Measurements from ENCODE around the gene THOC5.

- TF ChIP-seq SMC3 (conservative IDR thresholded peaks at IDR 0.05; ENCODE audit: poor library complexity) (no peak), CTCF (IDR thresholded peaks at IDR 0.05; ENCODE audit: poor library complexity, severe bottlenecking) (no peak), EP300 (conservative IDR thresholded peaks at IDR 0.05; ENCODE audit: poor library complexity, severe bottlenecking) (no peak), EZH2 (IDR thresholded peaks at IDR 0.05; ENCODE audit: borderline replicate concordance, insufficient read depth, low read length, poor library complexity, severe bottlenecking) (no peak), TAF1 (IDR thresholded peaks at IDR 0.05; ENCODE audit: low read depth) (no peak), POLR2AphosphoS5 (IDR thresholded peaks at IDR 0.05) (no peak), RAD21 (conservative IDR thresholded peaks at IDR 0.05) (no peak), MXI1 (conservative IDR thresholded peaks at IDR 0.05; ENCODE audit: poor library complexity, severe bottlenecking) (no peak), REST (IDR thresholded peaks at IDR 0.05; ENCODE audit: borderline replicate concordance) (no peak)
These were observed 1.6 kb upstream of the THOC5 start for GRCh38 chr22:29555065-29555644.
